Gastrocnemius medialis (tissue), 4 donors: Measurements from ENCODE around the gene TMEM272.

ENCODE experiments used
- CTCF ChIP-seq, 5 experiments: fragments of 450-650 bp in 3 of 5; fragments of 200-600 bp in 2 of 5; sonication (generic) in 2 of 5; IDR thresholded peaks in 4 of 5; conservative IDR thresholded peaks in 1 of 5; 1 replicate in 4 of 5; 2 replicates in 1 of 5; pipeline ENCODE4 v1.5.1; 2016 to 2019; ENCODE audit warnings: antibody characterized with exemption in 5 of 5, mild to moderate bottlenecking in 3 of 5, moderate library complexity in 3 of 5
- POLR2A ChIP-seq, 2 donors: fragments of 450-650 bp; IDR thresholded peaks; one replicate each; pipeline ENCODE4 v1.6.1; 2017; ENCODE audit warnings: antibody characterized with exemption in 2 of 2, mild to moderate bottlenecking in 2 of 2, moderate library complexity in 2 of 2

- no peak for TF ChIP-seq CTCF (IDR thresholded peaks at IDR 0.05 in 4 of 5, conservative IDR thresholded peaks at IDR 0.05 in 1 of 5)
- TF ChIP-seq POLR2A (IDR thresholded peaks at IDR 0.05): no peak
These were observed 18.4 kb downstream of the TMEM272 start for GRCh38 chr13:51826606-51827005.
